Measurements from ENCODE around the gene GRK5.

- TF ChIP-seq EZH2phosphoT487 (IDR thresholded peaks at IDR 0.05; ENCODE audit: low read length) (no peak), CTCF (IDR thresholded peaks at IDR 0.05; ENCODE audit: low read length) (no peak), EZH2 (optimal IDR thresholded peaks at IDR 0.05; ENCODE audit: low read depth, low read length) (no peak)
Observed at GRCh38 chr10:119457966-119458766, 250.8 kb downstream of the GRK5 start.

All from MM.1S (cell line).